Liver (tissue), 3 donors: ENCODE data around the gene UGT1A5.

Experiments
- CTCF ChIP-seq: fragments of 150-350 bp; IDR thresholded peaks from 2 replicates; pipeline ENCODE4 v1.5.1; 2017; ENCODE audit warnings: improper control_type of control experiment, low read depth, low read length; ENCODE audit not compliant: missing input control
- FOXA1 ChIP-seq: IDR thresholded peaks from 2 replicates; pipeline ENCODE4 v1.6.1; 2016; ENCODE audit warnings: antibody characterized with exemption
- GABPA ChIP-seq, 2 donors: IDR thresholded peaks in 1 of 2; conservative IDR thresholded peaks in 1 of 2; 2 replicates each; pipeline ENCODE4 v1.6.1; 2016; ENCODE audit warnings: antibody characterized with exemption in 2 of 2, mild to moderate bottlenecking in 1 of 2, moderate library complexity in 1 of 2
- JUND ChIP-seq, 2 donors: IDR thresholded peaks; 2 replicates each; pipeline ENCODE4 v1.6.1; 2016; ENCODE audit warnings: antibody characterized with exemption in 2 of 2
- MAX ChIP-seq: IDR thresholded peaks from 2 replicates; pipeline ENCODE4 v1.6.1; 2016; ENCODE audit warnings: antibody characterized with exemption
- NR2F2 ChIP-seq: IDR thresholded peaks from 2 replicates; pipeline ENCODE4 v1.6.1; 2016; ENCODE audit warnings: antibody characterized with exemption
- RAD21 ChIP-seq, 2 donors: IDR thresholded peaks; 2 replicates each; pipeline ENCODE4 v1.6.1; 2016; ENCODE audit warnings: antibody characterized with exemption in 2 of 2, mild to moderate bottlenecking in 2 of 2
- REST ChIP-seq: IDR thresholded peaks from 2 replicates; pipeline ENCODE4 v1.6.1; 2016; ENCODE audit warnings: antibody characterized with exemption, mild to moderate bottlenecking
- RXRA ChIP-seq, 2 donors: IDR thresholded peaks; 2 replicates each; pipeline ENCODE4 v1.6.1; 2017 to 2018; ENCODE audit warnings: antibody characterized with exemption in 2 of 2, mild to moderate bottlenecking in 1 of 2
- TAF1 ChIP-seq: conservative IDR thresholded peaks from 2 replicates; pipeline ENCODE4 v1.6.1; 2016; ENCODE audit warnings: antibody characterized with exemption, mild to moderate bottlenecking
- donor health status: healthy.
- donor health status: healthy.

- no peak for TF ChIP-seq GABPA (IDR thresholded peaks at IDR 0.05 in 1 of 2, conservative IDR thresholded peaks at IDR 0.05 in 1 of 2)
- TF ChIP-seq CTCF = no peak
- TF ChIP-seq JUND (IDR thresholded peaks at IDR 0.05) = no peak
- no peak for TF ChIP-seq NR2F2
- no peak for TF ChIP-seq MAX
- TF ChIP-seq TAF1 = no peak
- TF ChIP-seq REST = no peak
- no peak for TF ChIP-seq RAD21 (IDR thresholded peaks at IDR 0.05)
- TF ChIP-seq RXRA (IDR thresholded peaks at IDR 0.05) = no peak
- TF ChIP-seq FOXA1 = no peak
Observed at GRCh38 chr2:233803292-233803911, 90.7 kb downstream of the UGT1A5 start.
